ENCODE results near the gene PDGFB. TPM values are rescaled to one million over a fixed set of nuclear protein-coding genes. Genes with fewer than 3 reads are reported as not detected.

The PDGFB gene
- total RNA-seq, 1 experiment from 2014 or later = 13.1 TPM

GRCh38 chr22:39283322-39284141 lies 38.8 kb upstream of the PDGFB start:
- no TSS peak for BruUV-seq (replicated peaks)
- CTCF ChIA-PET = no interaction called here
- H3K9ac ChIP-seq (ENCODE audit: low read length) = no peak overlapping the region

GRCh38 chr22:39282645-39283321 lies 38.0 kb upstream of the PDGFB start:
- TF ChIP-seq RAD21 (IDR thresholded peaks at IDR 0.05; ENCODE audit: low read depth) (peak; percentile 28; the same call in 1 of the 2 replicates), ZNF274 (IDR thresholded peaks at IDR 0.05; ENCODE audit: low read depth, low read length) (no peak)
- no peak overlapping the region for H2AFZ ChIP-seq (ENCODE audit: low read depth, low read length, poor library complexity, severe bottlenecking)
- no peak overlapping the region for H3K27ac ChIP-seq (ENCODE audit: low read depth, low read length)
- no peaks in the 10 kb centered on the region for H3K36me3 ChIP-seq (ENCODE audit: control insufficient read depth in 1 of 2, insufficient read depth in 2 of 2, low read length in 2 of 2)
- peaks cover 0 to 3% of the 10 kb centered on the region in 2 experiments; a peak in 1 of 4 replicates for H3K4me1 ChIP-seq (ENCODE audit: control insufficient read depth in 1 of 2, insufficient read depth in 2 of 2, low read length in 2 of 2)
- no peaks in the 10 kb centered on the region for H3K79me2 ChIP-seq (ENCODE audit: insufficient read depth, low read length)
- H3K9me2 ChIP-seq (ENCODE audit: insufficient read depth) = no peaks in the 10 kb centered on the region
- ChIA-PET RAD21 (ENCODE audit: low non-redundant PET in 1 of 2, low total read pairs in 2 of 2, uncharacterized antibody in 2 of 2, unreplicated experiment in 2 of 2) (no interaction called here), POLR2A (no interaction called here), CTCF (no interaction called here)
- no peaks in the 10 kb centered on the region for H4K20me1 ChIP-seq (ENCODE audit: insufficient read depth)
- peaks cover 0 to 11% of the 10 kb centered on the region in 2 experiments; a peak in 1 of 4 replicates for H3K9me3 ChIP-seq (ENCODE audit: control insufficient read depth in 1 of 2, insufficient read depth in 1 of 2, low read depth in 1 of 2, low read length in 2 of 2)
- H3K9ac ChIP-seq (ENCODE audit: low read length) = no peak overlapping the region
- H3K4me2 ChIP-seq (ENCODE audit: low read length) = no peak overlapping the region
- H3K27me3 ChIP-seq (ENCODE audit: insufficient read depth, low read length) = no peaks in the 10 kb centered on the region
- no peak for ATAC-seq
- BruUV-seq (replicated peaks) = no TSS peak
- intact Hi-C loops (cut with micrococcal nuclease) = no loop called here
- no peak for DNase-seq (ENCODE audit: low read depth, low spot score)
- no peak overlapping the region for H3K4me3 ChIP-seq (replicated peaks in 1 of 2; ENCODE audit: low read depth in 1 of 2, low read length in 2 of 2)

More at GRCh38 chr22:39283322-39284141, 38.8 kb upstream of the PDGFB start:
- Histone ChIP-seq H3K36me3 (ENCODE audit: control insufficient read depth in 1 of 2, insufficient read depth in 2 of 2, low read length in 2 of 2) (no peaks in the 10 kb centered on the region), H3K4me2 (ENCODE audit: low read length) (no peak overlapping the region), H4K20me1 (ENCODE audit: insufficient read depth) (no peaks in the 10 kb centered on the region), H3K4me3 (replicated peaks in 1 of 2; ENCODE audit: low read depth in 1 of 2, low read length in 2 of 2) (no peak overlapping the region), H3K79me2 (ENCODE audit: insufficient read depth, low read length) (no peaks in the 10 kb centered on the region), H3K9me3 (ENCODE audit: control insufficient read depth in 1 of 2, insufficient read depth in 1 of 2, low read depth in 1 of 2, low read length in 2 of 2) (peaks cover 0 to 11% of the 10 kb centered on the region in 2 experiments; a peak in 1 of 4 replicates), H3K27ac (ENCODE audit: low read depth, low read length) (no peak overlapping the region), H3K9me2 (ENCODE audit: insufficient read depth) (no peaks in the 10 kb centered on the region), H3K27me3 (ENCODE audit: insufficient read depth, low read length) (no peaks in the 10 kb centered on the region), H2AFZ (ENCODE audit: low read depth, low read length, poor library complexity, severe bottlenecking) (no peak overlapping the region), H3K4me1 (ENCODE audit: control insufficient read depth in 1 of 2, insufficient read depth in 2 of 2, low read length in 2 of 2) (peaks cover 0 to 8% of the 10 kb centered on the region in 2 experiments; a peak in 2 of 4 replicates)
- ChIA-PET RAD21 (ENCODE audit: low non-redundant PET in 1 of 2, low total read pairs in 2 of 2, uncharacterized antibody in 2 of 2, unreplicated experiment in 2 of 2) (no interaction called here), POLR2A (no interaction called here)
- no peak for DNase-seq (ENCODE audit: low read depth, low spot score)
- ATAC-seq = no peak; the same call in 1 of the 2 replicates
- TF ChIP-seq ZNF274 (IDR thresholded peaks at IDR 0.05; ENCODE audit: low read depth, low read length) = no peak
- TF ChIP-seq RAD21 (IDR thresholded peaks at IDR 0.05; ENCODE audit: low read depth) = no peak
- intact Hi-C loops (cut with micrococcal nuclease) = no loop called here

Measured in HCT116 (cell line).